Endothelial cell of umbilical vein (primary cell): ENCODE results near the gene SLCO2A1.
A peak's percentile ranks its signal among the peaks of the same experiment; 100 is the strongest.

ENCODE experiments used
- CTCF ChIP-seq, 2 donors: IDR thresholded peaks; 1 replicate in 1 of 2; 2 replicates in 1 of 2; pipeline ENCODE4 v1.5.1; 2011; ENCODE audit warnings: low read length in 2 of 2, mild to moderate bottlenecking in 2 of 2, moderate library complexity in 2 of 2, control low read depth in 1 of 2, inconsistent platforms in 1 of 2, low read depth in 1 of 2; ENCODE audit not compliant: insufficient read depth in 1 of 2; ENCODE audit errors: extremely low read depth in 1 of 2
- POLR2A ChIP-seq: IDR thresholded peaks from 2 replicates; pipeline ENCODE4 v1.6.1; 2012; ENCODE audit warnings: low read depth, mild to moderate bottlenecking, control low read depth, low read length
- POLR2AphosphoS5 ChIP-seq: IDR thresholded peaks from 2 replicates; pipeline ENCODE4 v1.6.1; 2012; ENCODE audit warnings: low read depth, mild to moderate bottlenecking, control low read depth, low read length, moderate library complexity; ENCODE audit not compliant: insufficient read depth

- no peak for TF ChIP-seq POLR2AphosphoS5
- peak in 1 of 2 donors; percentile 23 for TF ChIP-seq CTCF (IDR thresholded peaks at IDR 0.05; ENCODE audit: extremely low read depth in 1 of 2, insufficient read depth in 1 of 2, low read depth in 1 of 2, low read length in 2 of 2)
- TF ChIP-seq POLR2A = no peak
These were observed 128.6 kb downstream of the SLCO2A1 start for GRCh38 chr3:133901083-133901482.
